Posterior vena cava (tissue), 2 donors: Measurements from ENCODE around the gene PDE7B. TPM values are rescaled to one million over a fixed set of nuclear protein-coding genes. Genes with fewer than 3 reads are reported as not detected.

Experiments used
- DNase-seq: peaks from one replicate; pipeline ENCODE4 v3.0.0-alpha.2; 2020; ENCODE audit warnings: low spot score
- intact Hi-C, 2 donors: fragments of 100-400 bp; cut with DNase I; formaldehyde crosslinking; loops; one replicate each; pipeline versions ENCODE4 v1.14.1 to v1.14.2; 2022 to 2023
- total RNA-seq, 2 donors: library from RNA; stranded (reverse); fragmentation: NEBNext Ultra II Directional; extraction: Animal tissue kit (Norgen Biotek cat#: 25700); gene quantifications; one replicate each; pipeline ENCODE4 v1.2.1, GENCODE V29; 2021
- donor health status: DM: yes; HTN: yes; CAD: no.
- donor health status: DM: yes; HTN: yes; CAD: no.

Gene PDE7B
- total RNA-seq, 2 donors from 2014 or later: 5.9 to 7.2 TPM

DNA sequence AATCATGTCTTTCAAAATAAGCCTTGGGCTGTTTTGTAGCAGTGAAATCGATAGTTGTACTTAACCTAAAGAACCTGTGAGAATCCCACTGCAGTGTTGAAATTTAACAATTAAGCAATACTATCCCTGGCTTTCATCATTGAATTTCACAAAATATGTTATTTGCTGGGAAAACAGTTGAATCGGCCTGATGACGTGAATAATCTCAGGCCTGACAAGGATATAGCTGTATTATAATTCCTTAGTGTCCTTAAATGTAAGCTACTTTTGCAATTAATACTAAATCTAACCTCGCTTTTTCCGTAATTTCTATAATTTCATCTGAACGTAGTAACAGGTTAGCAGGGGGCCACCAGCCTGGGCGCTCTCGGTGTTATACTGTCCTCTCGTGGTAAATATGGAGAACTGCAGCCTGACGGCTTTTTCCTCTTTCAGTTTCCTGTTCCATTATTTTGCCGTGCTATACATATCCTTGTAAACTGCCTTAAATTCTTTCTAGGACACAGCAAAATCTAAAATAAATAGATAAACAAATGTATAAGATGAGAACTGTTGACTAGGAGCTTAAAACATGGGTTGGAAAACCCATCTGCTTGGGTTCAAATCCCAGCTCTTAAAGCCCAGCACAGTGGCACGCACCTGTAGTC is 374.6 kb downstream of the PDE7B start:
- DNase-seq: no peak
- intact Hi-C loops: loop anchor here (2.0 to 10.0 kb wide), 3 partner anchors 65 to 691 kb away; no protein-coding TSS in a partner anchor

DNA sequence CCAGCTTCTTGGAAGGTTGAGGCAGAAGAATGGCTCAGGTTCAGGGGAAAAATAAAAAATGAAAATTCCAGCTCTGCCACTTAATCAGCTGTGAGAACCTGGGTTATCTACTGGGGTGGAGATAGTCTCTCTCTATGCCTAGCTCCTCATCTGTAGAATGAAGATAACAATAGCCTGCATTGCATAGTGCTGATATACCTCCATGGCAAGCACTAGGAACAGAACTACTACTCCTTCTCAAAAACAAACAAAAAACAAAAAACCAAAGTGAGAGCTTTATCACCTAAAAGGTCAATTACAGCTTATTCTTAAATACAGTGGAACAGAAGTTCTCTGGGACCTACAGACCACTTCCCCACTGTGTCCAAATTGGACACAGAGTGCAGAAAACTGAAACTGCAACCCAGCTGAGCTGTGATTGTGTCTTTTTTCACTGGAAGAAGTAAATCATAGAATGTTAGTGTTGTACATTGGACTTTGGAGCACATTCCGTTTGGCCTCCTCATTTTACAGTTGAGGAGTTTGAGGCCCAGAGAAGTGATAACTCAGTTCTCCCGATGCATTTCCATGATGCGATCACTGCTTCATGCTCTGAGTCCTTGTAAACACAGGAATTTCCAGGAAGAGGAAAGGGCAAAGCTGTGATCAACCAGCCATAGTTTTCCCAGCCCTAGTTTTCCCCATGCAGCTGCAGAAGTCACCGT is 375.3 kb downstream of the PDE7B start:
- DNase-seq: no peak
- intact Hi-C loops: loop anchor here (2.0 to 10.0 kb wide), 3 partner anchors 64 to 692 kb away; no protein-coding TSS in a partner anchor

DNA sequence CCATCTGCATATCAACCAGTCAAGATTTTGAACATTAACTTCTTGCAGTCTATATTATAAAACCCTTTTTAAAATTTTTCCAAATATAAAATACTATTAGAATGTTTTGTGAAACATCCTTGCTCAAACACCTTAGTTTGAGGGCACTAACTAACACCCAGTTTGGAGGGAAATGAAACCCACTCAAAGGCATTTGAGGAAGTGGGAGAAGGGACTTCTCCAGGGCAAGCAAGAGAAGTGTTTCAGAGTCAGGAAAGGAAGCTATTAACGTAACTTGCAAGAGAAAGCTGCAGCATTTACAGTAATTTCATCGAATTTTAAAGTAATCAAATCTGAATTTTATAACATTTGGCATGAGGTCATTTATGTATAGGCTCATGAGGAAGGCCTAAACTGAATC is 377.3 kb downstream of the PDE7B start:
- no peak for DNase-seq
- intact Hi-C loops: loop anchor here (5.0 to 10.0 kb wide), 2 partner anchors 692 to 694 kb away; no protein-coding TSS in a partner anchor

DNA sequence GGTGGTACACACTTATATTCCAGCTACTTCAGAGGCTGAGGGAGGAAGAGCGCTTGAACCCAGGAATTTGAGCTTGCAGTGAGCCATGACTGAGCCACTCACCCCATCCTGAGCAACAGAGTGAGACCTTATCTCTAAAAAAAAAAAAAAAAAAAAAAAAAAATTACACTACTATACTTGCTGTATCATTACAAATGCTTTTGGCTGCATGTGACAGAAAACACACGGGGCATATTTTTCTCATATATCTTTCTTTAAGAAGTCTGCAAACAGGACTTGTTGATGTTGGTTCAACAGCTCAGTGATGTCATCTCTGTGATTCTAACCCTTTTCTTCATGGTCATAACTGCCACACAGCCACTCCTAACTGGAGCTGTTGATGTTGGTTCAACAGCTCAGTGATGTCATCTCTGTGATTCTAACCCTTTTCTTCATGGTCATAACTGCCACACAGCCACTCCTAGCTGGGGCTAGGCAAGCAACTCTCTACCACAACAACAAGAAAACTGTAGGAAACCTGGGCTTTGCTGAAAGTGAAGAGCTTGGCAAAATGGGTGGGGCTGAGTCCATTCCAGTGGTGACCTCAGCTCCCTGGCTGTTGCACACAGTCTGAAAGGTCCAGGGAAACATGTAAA is 378.8 kb downstream of the PDE7B start:
- intact Hi-C loops: no loop called here
- no peak for DNase-seq

DNA sequence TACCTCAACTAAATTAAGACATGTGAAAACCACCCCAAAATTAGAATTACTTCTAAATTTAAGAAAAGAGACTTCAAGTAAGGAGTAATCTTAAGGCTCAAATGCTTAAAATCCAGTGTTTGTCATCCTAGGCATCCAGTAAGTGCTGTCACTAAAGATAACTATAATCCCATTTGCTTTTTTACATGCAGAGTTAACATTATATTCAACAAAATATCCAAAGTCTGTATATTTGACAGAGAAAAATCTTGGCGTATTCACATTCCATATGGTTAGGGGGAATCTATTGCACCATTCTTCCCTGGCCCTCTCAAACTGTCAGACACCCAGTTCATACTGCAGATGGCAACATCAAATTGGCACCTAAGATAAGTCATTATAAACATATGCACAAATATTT is 381.2 kb downstream of the PDE7B start:
- DNase-seq: no peak
- intact Hi-C loops: no loop called here

DNA sequence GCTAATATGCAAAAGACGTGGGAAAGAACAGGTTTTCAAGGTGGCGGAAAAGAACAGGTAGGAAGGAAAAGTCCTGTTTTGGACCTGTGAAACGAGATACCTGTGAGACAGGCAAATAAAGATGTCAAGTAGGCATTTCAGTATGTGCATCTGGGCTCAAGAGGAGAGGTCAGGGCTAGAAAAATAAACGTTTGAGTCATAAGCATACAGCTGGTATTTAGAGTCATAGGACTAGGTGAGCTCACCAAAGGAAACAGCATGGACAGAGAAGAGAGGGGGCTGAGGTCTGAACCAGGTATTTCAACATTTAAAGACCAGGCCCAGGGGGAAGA is 383.7 kb downstream of the PDE7B start:
- DNase-seq: no peak

DNA sequence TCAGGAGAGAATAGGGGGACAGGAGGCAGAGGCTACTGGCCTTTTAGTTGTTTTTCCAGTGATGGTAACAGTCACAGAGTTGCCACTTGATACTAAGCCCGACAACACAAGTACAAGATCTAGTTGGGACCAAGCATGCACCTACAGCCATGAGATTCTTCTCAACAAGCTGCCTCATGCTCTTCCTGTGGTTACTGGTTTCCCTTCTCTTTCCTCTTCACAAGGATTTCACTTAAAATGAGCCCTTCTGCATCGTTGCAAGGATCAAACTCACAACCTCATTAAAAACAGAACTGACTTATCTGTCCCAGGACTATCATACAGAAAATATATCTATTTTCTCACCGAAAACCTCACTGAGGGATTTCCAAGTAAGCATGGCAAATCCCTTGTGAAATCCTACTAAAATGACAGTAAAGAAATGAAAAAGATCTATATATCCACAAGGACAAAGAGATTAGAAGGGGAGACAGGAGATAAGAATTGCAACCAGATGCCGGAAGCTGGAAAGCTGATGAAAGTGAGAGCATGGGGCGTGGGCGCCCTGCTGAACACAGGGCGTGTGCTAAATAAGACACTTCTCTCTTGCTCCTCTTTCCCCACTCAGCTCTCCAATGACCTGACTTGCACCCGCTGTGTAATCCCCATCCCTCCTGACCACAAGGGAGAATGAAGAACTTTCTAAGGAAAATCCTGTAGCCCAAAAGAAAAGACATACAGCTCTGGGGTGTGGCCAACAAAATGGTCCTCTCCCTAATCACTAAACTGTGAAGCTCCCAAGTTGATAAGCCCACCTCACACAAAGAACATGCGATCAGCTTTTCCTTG is 385.2 kb downstream of the PDE7B start:
- intact Hi-C loops: no loop called here
- DNase-seq: no peak

More for the DNA sequence above, 383.7 kb downstream of the PDE7B start:
- intact Hi-C loops: no loop called here

DNA sequence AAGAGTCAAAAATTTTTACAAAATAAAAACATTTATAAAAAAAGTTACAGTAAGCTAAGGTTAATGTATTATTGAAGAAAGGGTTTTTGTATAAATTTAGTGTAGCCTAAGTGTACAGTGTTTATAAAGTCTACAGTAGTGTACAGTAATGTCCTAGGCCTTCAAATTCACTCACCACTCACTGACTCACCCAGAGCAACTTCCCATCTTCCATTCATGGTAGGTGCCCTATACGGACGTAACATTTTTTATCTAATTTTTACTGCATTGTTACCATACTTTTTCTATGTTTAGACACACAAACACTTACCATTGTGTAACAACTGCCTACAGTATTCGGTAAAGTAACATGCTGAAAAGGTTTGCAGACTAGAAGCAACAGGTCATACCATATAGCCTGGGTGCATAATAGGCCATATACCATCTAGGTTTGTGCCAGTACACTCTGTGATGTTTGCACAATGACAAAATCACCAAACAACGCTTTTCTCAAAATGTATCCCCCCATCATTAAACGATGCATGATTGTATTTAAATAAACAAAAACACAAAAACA is 392.6 kb downstream of the PDE7B start:
- no peak for DNase-seq
- intact Hi-C loops: no loop called here
